Stimulated activated CD8-positive, alpha-beta memory T cell treated with anti-CD3 and anti-CD28 coated beads, Interleukin-7, amount 100 ng/mL, for 4 hours (primary cell): Measurements from ENCODE around the gene NUAK2.

Source experiments
- DNase-seq, 2 donors: peaks; one replicate each; pipeline ENCODE4 v3.0.0-alpha.2; 2020; ENCODE audit warnings: low read depth in 2 of 2

NUAK2 gene

GRCh38 chr1:205319081-205320018 is 2.2 kb downstream of the NUAK2 start:
- no peak for DNase-seq

GRCh38 chr1:205318231-205318991 is 3.1 kb downstream of the NUAK2 start:
- DNase-seq: no peak

GRCh38 chr1:205317311-205317917 is 4.1 kb downstream of the NUAK2 start:
- DNase-seq: no peak

- DNase-seq: no peak
Observed at GRCh38 chr1:205316161-205316566, 5.4 kb downstream of the NUAK2 start.

DNA sequence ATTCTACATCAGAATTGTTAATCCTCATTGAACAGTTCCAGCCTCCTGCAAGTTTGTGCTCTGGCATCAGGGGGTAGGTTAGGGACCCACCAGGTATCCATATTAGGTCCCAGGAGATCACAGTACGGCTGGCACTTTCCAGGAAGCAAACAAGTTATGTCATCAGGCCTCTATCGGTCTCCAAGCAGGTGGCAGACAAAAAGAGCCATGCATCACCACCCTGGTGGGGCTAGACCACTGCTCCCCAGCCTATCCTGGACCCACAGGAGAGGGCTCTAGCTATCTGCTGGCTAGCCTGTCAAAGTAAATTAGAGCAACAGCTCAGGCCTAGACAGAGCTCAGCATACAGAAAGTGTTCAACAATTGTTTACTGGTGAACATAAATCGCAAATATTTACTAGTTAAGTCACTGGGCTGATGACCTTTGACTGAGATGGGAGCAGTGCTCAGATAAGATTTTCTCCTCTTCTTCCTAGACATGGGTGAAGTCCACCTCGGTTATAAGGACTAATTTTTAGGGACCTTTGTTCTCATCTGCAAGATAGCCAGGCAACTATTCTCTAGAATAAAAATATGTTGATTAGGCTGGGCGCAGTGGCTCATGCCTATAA is 6.4 kb downstream of the NUAK2 start:
- no peak for DNase-seq

DNA sequence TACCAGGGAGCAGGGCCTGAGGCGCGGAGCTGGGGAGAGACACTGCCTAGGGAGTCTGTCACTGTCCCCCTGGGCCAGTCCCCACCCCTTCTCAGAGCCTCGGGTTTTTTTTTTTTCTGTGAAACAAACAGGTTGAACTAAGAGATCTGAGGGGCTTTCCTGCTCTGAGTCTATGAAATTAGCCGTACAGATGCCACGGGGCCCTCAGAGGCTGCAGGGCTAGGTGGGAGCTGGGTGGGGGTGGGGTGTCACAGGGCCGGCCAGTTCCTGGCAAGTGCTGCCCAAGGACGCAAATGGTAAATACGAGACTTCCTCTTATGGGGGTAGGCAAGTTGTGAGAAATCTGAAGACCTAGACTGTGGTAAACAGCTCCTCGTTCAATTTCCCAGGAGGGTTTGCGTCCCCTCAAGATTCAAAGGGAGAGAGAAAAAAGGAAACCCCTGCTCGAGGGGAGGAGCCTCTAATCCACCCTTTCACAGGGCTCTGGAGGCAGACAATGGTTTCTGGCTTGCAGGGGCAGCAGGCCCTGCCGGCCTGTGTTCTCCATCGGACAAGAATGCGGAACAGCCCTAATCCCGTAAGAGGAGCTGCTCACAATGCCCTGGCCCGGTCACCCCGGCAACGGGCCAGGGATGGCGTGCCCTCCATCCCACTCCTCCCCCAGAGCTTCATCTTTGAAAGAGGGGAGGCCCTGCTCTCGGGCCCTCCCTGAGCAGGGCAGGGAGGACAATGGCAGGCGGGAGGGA is 7.8 kb downstream of the NUAK2 start:
- peak in 1 of 2 donors; percentile 27 for DNase-seq

DNA sequence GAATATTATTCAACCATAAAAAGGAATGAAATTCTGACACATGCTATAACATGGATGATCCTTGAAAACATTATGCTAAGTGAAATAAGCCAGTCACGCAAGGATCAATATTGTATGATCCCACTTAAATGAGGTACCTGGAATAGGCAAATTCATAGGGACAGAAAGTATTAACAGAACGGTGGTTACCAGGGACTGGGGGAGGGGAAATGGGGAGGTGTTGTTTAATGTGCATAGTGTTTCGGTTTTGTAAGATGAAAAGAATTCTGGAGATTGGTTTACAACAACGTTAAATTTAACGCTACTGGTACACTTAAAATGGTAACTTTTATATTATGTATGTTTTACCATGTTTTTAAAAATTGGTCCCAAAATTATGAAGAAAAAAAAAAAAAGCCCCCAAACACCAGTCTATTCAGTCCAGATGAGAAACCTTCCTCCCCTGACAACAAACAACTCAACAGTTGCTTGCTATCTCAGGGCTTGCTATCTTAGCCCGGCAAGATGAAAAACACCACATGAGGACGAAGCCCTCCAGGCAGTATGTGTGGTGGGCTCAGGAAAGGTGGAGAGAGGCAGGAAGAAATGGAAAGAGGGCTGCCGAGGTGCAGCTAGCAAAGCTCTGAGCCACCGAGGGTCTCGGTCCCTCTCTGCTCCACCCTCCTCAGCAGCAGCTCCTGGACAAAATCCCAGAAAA is 8.5 kb downstream of the NUAK2 start:
- DNase-seq: no peak

- DNase-seq: no peak
Observed at GRCh38 chr1:205310976-205311704, 10.4 kb downstream of the NUAK2 start.

- no peak for DNase-seq
Observed at GRCh38 chr1:205309741-205310140, 11.8 kb downstream of the NUAK2 start.

- DNase-seq: no peak
Observed at GRCh38 chr1:205306929-205307566, 14.5 kb downstream of the NUAK2 start.

GRCh38 chr1:205304695-205305070 is 16.9 kb downstream of the NUAK2 start:
- DNase-seq: no peak

DNA sequence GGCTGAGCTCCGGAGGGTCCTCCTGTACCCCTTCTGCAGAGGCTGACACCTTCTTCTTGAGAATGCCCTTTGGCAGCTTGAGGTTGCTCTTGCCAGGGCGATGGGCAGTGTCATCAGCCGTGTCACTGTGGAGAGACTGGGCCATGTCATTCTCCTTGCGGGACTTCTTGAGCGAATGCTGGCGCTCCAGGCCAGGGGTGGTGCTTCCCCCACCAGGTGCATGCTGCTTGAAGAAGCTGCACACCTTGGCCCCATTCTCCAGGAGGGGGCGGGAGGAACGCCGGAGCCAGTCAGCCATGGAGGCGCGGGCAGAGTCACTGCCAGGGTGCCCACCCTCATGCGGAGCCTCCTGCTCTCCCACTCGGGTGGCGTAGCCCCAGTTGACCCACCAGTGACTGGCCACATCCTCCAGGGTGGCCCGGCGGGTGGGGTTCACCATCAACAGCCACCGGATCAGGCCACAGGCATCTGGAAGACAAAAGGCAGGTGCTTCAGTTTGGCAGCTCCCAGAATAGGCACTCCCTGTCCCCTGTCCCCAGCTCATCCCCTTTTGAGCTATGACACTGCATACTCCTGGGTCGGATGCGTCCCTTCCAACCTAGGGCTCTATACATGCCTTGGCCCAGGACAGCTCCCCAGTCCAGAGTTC is 17.4 kb downstream of the NUAK2 start:
- no peak for DNase-seq

- no peak for DNase-seq
Observed at GRCh38 chr1:205303247-205303888, 18.2 kb downstream of the NUAK2 start.

DNA sequence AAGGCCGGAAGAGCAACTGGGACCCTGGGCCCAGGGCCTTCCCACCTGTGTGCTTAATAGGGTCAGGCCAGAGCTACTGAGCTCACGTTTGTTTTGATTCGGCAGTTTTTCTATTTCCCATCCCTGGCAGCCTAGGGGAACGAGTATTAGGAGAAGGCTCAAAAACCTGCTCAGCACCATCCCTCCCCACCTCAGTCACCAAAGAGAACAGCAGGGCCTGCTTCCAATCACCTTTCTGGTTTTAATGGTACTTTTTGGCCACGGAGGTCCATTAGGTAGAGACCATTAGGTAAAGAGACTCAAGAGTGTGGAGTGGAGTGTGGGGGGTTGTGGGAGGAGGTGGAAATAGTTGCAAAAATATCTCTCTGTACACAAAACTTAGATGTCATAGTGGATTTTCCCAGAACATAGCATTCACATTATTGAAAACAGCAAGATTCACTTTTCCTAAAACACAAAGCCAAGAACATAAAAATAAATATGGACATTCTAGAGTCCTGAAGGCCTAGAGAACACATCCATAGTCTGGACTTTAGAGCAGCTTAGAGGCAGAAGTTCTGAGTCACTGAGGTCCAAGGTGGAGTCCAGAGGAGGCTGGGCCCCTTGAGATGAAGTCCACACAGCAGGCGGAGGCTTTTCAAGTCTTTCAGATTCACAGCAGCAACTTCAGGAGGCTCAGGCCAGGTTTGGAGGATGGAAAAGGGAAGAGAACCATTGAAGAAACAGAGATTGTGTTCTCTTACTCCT is 19.5 kb downstream of the NUAK2 start:
- no peak for DNase-seq

GRCh38 chr1:205301205-205301821 is 20.2 kb downstream of the NUAK2 start:
- DNase-seq: no peak

GRCh38 chr1:205300149-205300548 is 21.4 kb downstream of the NUAK2 start:
- no peak for DNase-seq
